Cardiac muscle cell (in vitro differentiated cells and primary cell): ENCODE measurements around the gene ANO1. TPM values are rescaled to one million over a fixed set of nuclear protein-coding genes. Genes with fewer than 3 reads are reported as not detected.
A peak's percentile ranks its signal among the peaks of the same experiment; 100 is the strongest.

Source experiments
- DNase-seq, 2 donors: peaks; one replicate each; pipeline versions ENCODE4 v3.0.0 to v3.0.0-alpha.2; 2010 to 2017; ENCODE audit warnings: low read depth in 1 of 2, low spot score in 1 of 2
- H3K27ac ChIP-seq: fragments of 200-600 bp; sonication (generic); 2 replicates; pipeline ENCODE4 v1.5.1; 2016
- H3K27me3 ChIP-seq: fragments of 200-600 bp; sonication (generic); 2 replicates; pipeline ENCODE4 v1.6.0; 2016; ENCODE audit warnings: control low read depth
- H3K36me3 ChIP-seq: fragments of 200-600 bp; sonication (generic); 2 replicates; pipeline ENCODE4 v1.5.1; 2016; ENCODE audit warnings: control low read depth
- H3K4me1 ChIP-seq: fragments of 200-600 bp; sonication (generic); 2 replicates; pipeline ENCODE4 v1.8.1; 2017; ENCODE audit warnings: low read depth, mild to moderate bottlenecking, mixed run types
- H3K4me3 ChIP-seq: fragments of 200-600 bp; sonication (generic); 2 replicates; pipeline ENCODE4 v1.5.1; 2016; ENCODE audit warnings: mild to moderate bottlenecking
- H3K9me3 ChIP-seq: fragments of 200-600 bp; sonication (generic); 2 replicates; pipeline ENCODE4 v1.5.1; 2017; ENCODE audit warnings: low read depth, mild to moderate bottlenecking, control low read depth
- polyA plus RNA-seq: library from polyadenylated mRNA; unstranded; fragments of >200 nt; fragmentation: Nextera tagmentation; extraction: Ambion mirVana; gene quantifications from 2 replicates; pipeline ENCODE4 v1.2.1, GENCODE V29; 2016
- total RNA-seq: library from RNA; depleted of rRNA; stranded (reverse); fragments of >200 nt; gene quantifications from 2 replicates; pipeline ENCODE4 v1.2.3, GENCODE V29; 2016
- TF ChIP-seq, protein P1 (sequence below): IDR thresholded peaks from 2 replicates; pipeline ENCODE4 v1.5.1; 2012; ENCODE audit warnings: low read depth, mild to moderate bottlenecking, low read length

ANO1 gene
- total and polyA plus RNA-seq, 2 experiments from 2014 or later = 0.09 to 0.86 TPM

DNA sequence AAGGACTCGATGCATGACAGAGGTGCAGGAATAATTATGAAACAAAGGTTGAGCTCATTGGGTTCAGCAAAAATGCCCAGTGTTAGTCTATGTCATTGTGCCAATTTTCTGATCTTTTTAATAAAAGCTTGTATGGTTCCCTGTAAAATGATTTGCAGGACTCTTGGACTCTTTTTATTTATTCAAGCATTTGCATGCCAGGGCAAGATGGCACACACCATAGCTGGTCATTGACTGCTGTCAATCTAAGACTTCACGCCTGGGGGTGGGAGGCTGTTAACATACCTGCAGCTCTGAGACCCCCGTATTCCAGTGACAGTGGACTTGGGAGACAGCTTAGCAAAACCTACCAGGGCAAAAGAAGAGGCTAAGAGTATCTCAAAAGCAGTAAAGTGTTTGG, 32.0 kb upstream of the ANO1 start:
- no peaks in the 10 kb centered on the region for H3K27me3 ChIP-seq
- TF ChIP-seq, protein P1, sequence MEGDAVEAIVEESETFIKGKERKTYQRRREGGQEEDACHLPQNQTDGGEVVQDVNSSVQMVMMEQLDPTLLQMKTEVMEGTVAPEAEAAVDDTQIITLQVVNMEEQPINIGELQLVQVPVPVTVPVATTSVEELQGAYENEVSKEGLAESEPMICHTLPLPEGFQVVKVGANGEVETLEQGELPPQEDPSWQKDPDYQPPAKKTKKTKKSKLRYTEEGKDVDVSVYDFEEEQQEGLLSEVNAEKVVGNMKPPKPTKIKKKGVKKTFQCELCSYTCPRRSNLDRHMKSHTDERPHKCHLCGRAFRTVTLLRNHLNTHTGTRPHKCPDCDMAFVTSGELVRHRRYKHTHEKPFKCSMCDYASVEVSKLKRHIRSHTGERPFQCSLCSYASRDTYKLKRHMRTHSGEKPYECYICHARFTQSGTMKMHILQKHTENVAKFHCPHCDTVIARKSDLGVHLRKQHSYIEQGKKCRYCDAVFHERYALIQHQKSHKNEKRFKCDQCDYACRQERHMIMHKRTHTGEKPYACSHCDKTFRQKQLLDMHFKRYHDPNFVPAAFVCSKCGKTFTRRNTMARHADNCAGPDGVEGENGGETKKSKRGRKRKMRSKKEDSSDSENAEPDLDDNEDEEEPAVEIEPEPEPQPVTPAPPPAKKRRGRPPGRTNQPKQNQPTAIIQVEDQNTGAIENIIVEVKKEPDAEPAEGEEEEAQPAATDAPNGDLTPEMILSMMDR = no peak
- H3K36me3 ChIP-seq = no peaks in the 10 kb centered on the region
- no peak overlapping the region for H3K27ac ChIP-seq
- H3K4me3 ChIP-seq = no peak overlapping the region
- no peaks in the 10 kb centered on the region for H3K4me1 ChIP-seq
- no peak for DNase-seq
- no peaks in the 10 kb centered on the region for H3K9me3 ChIP-seq

DNA sequence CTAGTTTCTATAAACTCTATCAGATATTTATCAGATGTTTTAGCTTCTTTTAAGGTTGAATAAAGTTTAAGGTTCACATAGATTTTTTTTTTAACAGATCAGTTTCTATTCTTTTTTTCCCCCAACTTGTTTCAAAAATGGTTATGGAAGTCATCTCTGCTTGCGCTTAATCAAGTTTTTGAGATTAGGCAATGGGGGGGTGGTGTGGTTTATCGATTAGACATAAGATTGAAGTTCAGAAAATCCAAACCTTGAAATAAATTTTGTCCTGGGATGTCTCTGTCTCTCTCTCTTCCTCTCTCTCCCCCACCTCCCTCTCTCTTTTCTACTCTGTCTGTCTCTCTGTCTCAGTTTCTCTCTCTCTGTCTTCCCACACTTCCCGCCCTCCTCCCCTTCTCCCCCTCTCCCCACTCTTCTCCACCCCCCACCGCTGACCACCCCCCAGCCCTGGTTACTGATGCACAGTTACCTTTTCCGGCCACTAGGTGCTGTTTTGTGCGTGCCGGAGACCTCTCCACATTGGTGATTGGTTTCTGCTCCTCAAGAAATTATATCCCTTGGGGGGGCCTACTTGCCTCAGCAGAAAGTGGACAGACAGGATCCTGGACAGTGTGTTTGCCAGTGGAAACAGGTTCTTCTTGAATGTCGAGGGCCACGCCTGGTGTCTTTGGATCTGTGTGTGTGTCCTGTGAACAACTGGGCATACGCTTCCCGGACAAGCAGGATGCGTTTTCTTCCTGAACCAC, 29.7 kb upstream of the ANO1 start:
- Histone ChIP-seq H3K27me3 (no peaks in the 10 kb centered on the region), H3K4me3 (no peak overlapping the region), H3K9me3 (no peaks in the 10 kb centered on the region), H3K36me3 (no peaks in the 10 kb centered on the region), H3K4me1 (no peaks in the 10 kb centered on the region), H3K27ac (no peak overlapping the region)
- TF ChIP-seq, protein P1 = peak; percentile 35
- peak in 1 of 2 donors; percentile 11 for DNase-seq

DNA sequence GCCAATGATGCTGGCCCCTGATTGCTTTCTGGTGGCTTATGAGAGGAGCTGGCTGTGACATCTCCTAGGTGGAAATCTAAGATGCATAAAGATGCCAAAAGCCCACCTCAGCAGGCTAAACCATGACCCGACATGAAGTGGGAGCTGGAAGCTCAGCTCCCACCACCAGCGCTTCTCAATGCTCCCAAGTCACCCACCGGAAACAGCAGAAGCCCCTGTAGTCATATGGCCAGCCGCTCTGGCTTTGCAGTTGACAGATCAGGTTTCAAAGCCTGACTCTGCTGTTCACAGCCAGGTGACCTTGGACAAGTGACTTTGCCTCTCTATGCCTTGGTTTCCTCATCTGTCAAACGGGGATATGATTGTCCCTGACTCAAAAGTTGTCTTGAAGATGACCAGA, 29.1 kb upstream of the ANO1 start:
- no peaks in the 10 kb centered on the region for H3K9me3 ChIP-seq
- no peaks in the 10 kb centered on the region for H3K36me3 ChIP-seq
- H3K27me3 ChIP-seq = no peaks in the 10 kb centered on the region
- TF ChIP-seq, protein P1 = no peak
- H3K4me3 ChIP-seq = no peak overlapping the region
- H3K27ac ChIP-seq = no peak overlapping the region
- DNase-seq = no peak
- no peaks in the 10 kb centered on the region for H3K4me1 ChIP-seq

DNA sequence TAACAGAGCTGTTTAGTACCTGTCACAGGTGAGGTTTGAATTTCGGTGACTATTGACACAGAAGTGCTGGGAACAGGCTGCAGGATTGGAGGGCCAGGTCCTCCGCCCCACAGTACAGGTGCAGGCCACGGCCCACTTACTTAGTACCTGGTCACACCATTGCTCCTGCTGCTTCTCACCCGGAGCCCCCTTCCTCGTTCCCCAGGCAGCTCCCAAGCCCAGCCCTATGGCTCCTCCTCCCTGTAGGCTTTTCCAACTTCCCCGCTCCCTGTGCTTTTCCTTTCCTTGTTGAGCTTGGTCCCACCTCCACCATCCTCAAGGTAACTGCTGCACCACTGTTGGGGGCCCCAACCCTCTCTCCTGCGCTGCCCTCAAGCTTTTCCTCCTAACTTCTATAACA, 27.9 kb upstream of the ANO1 start:
- H3K36me3 ChIP-seq = no peaks in the 10 kb centered on the region
- H3K27me3 ChIP-seq = no peaks in the 10 kb centered on the region
- H3K4me3 ChIP-seq = no peak overlapping the region
- no peaks in the 10 kb centered on the region for H3K9me3 ChIP-seq
- no peaks in the 10 kb centered on the region for H3K4me1 ChIP-seq
- TF ChIP-seq, protein P1 = no peak
- DNase-seq = no peak
- H3K27ac ChIP-seq = no peak overlapping the region

DNA sequence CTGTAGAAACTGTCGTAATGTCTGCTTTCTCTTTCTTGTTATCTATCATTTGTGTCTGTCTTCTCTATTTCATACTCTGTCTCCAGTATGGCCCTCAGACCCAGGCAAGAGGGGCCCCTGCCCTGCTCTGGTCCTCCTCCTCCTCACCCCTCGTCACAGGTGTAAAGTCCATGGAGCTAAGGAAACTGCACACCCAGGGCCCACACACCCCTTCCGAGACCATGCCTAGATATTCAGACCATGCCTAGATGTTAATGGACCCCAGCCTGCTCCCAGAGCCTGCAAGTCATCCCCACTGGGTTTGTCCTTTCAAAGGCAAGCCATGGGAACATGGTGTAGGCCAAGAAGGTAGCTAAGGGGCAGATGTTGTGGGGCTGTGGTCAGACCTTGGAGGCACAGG, 24.1 kb upstream of the ANO1 start:
- Histone ChIP-seq H3K9me3 (no peaks in the 10 kb centered on the region), H3K36me3 (no peaks in the 10 kb centered on the region), H3K27me3 (no peaks in the 10 kb centered on the region), H3K27ac (no peak overlapping the region), H3K4me1 (no peaks in the 10 kb centered on the region), H3K4me3 (no peak overlapping the region)
- TF ChIP-seq, protein P1 = no peak
- DNase-seq = no peak
